B cell (primary cell): ENCODE data around the gene ATP10A. TPM values are rescaled to one million over a fixed set of nuclear protein-coding genes. Genes with fewer than 3 reads are reported as not detected.

Experiments used
- ATAC-seq: fragments of 200-7000 bp; cut with Tn5 transposase; one replicate; pipeline ENCODE4 v1.10.0; 2021; ENCODE audit warnings: low read depth, mild to moderate bottlenecking, moderate number of reproducible peaks, moderate library complexity
- CTCF ChIA-PET: fragments of 350-600 bp; sonication (Branson Sonifier 250); formaldehyde crosslinking; loops from one replicate; lab custom pipeline; 2021; ENCODE audit warnings: antibody characterized with exemption, inconsistent platforms; lab: Charles Lee
- POLR2A ChIA-PET: fragments of 350-600 bp; sonication (Branson Sonifier 250); formaldehyde crosslinking; loops from one replicate; lab custom pipeline; 2021; ENCODE audit warnings: antibody characterized with exemption; lab: Charles Lee
- DNase-seq: peaks from one replicate; pipeline ENCODE4 v3.0.0; 2013
- H2AFZ ChIP-seq: 2 replicates; pipeline ENCODE4 v1.6.1; 2012; ENCODE audit warnings: mild to moderate bottlenecking, low read depth, low read length; ENCODE audit not compliant: insufficient read depth, poor library complexity, severe bottlenecking
- H3K27ac ChIP-seq, 2 donors: 1 replicate in 1 of 2; 2 replicates in 1 of 2; pipeline ENCODE4 v1.5.1; 2012 to 2013; ENCODE audit warnings: low read length in 2 of 2, mild to moderate bottlenecking in 2 of 2, moderate library complexity in 1 of 2
- H3K27me3 ChIP-seq, 4 experiments: fragments of 200-600 bp in 1 of 4; sonication (generic) in 1 of 4; replicated peaks in 1 of 4; 1 replicate in 2 of 4; 2 replicates in 2 of 4; pipeline versions ENCODE4 v1.6.1 to v1.7.0; 2013 to 2016; ENCODE audit warnings: low read length in 3 of 4, mild to moderate bottlenecking in 2 of 4, mixed read lengths in 1 of 4, moderate library complexity in 1 of 4; ENCODE audit not compliant: insufficient read depth in 4 of 4, control insufficient read depth in 3 of 4; ENCODE audit errors: control extremely low read depth in 1 of 4
- H3K36me3 ChIP-seq, 2 experiments: replicated peaks in 1 of 2; 1 replicate in 1 of 2; 2 replicates in 1 of 2; pipeline versions ENCODE4 v1.6.1 to v1.7.1; 2013; ENCODE audit warnings: low read length in 1 of 2; ENCODE audit not compliant: insufficient read depth in 2 of 2, control insufficient read depth in 1 of 2; ENCODE audit errors: control extremely low read depth in 1 of 2, extremely low read depth in 1 of 2
- H3K4me1 ChIP-seq, 2 donors: fragments of 200-600 bp in 1 of 2; sonication (generic) in 1 of 2; 1 replicate in 1 of 2; 2 replicates in 1 of 2; pipeline versions ENCODE4 v1.5.1 to v1.6.1; 2013 to 2017; ENCODE audit warnings: low read length in 2 of 2; ENCODE audit not compliant: control insufficient read depth in 2 of 2, insufficient read depth in 2 of 2
- H3K4me2 ChIP-seq: replicated peaks from 2 replicates; pipeline ENCODE3; 2012; ENCODE audit warnings: mild to moderate bottlenecking, low read depth, low read length; ENCODE audit not compliant: poor library complexity, severe bottlenecking
- H3K4me3 ChIP-seq, 5 experiments: fragments of 200-600 bp in 1 of 5; sonication (generic) in 1 of 5; 1 replicate in 3 of 5; 2 replicates in 2 of 5; pipeline versions ENCODE4 v1.5.1 to v1.7.0; 2011 to 2016; ENCODE audit warnings: low read length in 4 of 5, mild to moderate bottlenecking in 4 of 5, low read depth in 2 of 5, control low read depth in 1 of 5, moderate library complexity in 1 of 5; ENCODE audit not compliant: insufficient read depth in 1 of 5; ENCODE audit errors: control extremely low read depth in 1 of 5, extremely low read depth in 1 of 5
- H3K79me2 ChIP-seq: fragments of 200-600 bp; sonication (generic); one replicate; pipeline ENCODE4 v1.6.0; 2016; ENCODE audit warnings: low read length; ENCODE audit not compliant: control insufficient read depth, insufficient read depth
- H3K9ac ChIP-seq: fragments of 200-600 bp; sonication (generic); 2 replicates; pipeline ENCODE4 v1.6.1; 2017; ENCODE audit warnings: mild to moderate bottlenecking, low read length, moderate library complexity
- H3K9me3 ChIP-seq, 3 donors: one replicate each; pipeline versions ENCODE4 v1.6.1 to v1.7.1; 2013; ENCODE audit warnings: low read length in 2 of 3; ENCODE audit not compliant: control insufficient read depth in 2 of 3, insufficient read depth in 1 of 3; ENCODE audit errors: control extremely low read depth in 1 of 3
- H4K20me1 ChIP-seq: 2 replicates; pipeline ENCODE4 v1.6.0; 2012; ENCODE audit warnings: mild to moderate bottlenecking, low read length; ENCODE audit not compliant: insufficient read depth, control insufficient read depth, poor library complexity, severe bottlenecking
- H3K27ac Mint-ChIP-seq: one replicate; pipeline ENCODE4 v1.8.0; 2021; ENCODE audit warnings: mixed read lengths
- H3K27me3 Mint-ChIP-seq: one replicate; pipeline ENCODE4 v1.8.0; 2021; ENCODE audit warnings: mixed read lengths
- H3K4me1 Mint-ChIP-seq: one replicate; pipeline ENCODE4 v1.8.0; 2021; ENCODE audit warnings: mixed read lengths
- H3K4me3 Mint-ChIP-seq: one replicate; pipeline ENCODE4 v1.8.0; 2021; ENCODE audit warnings: mixed read lengths
- H3K9me3 Mint-ChIP-seq: one replicate; pipeline ENCODE4 v1.8.0; 2022; ENCODE audit warnings: mixed read lengths; ENCODE audit not compliant: insufficient read depth
- CTCF ChIP-seq: fragments of 200-600 bp; IDR thresholded peaks from one replicate; pipeline ENCODE4 v1.8.0; 2022; ENCODE audit warnings: antibody characterized with exemption, mild to moderate bottlenecking
- EZH2 ChIP-seq: IDR thresholded peaks from 2 replicates; pipeline ENCODE4 v1.6.1; 2012; ENCODE audit warnings: borderline replicate concordance, low read depth, mild to moderate bottlenecking, moderate library complexity, low read length; ENCODE audit not compliant: insufficient read depth, poor library complexity, severe bottlenecking
- WGBS: methylation state at CpG from one replicate; pipeline ENCODE4 v1.1.5; 2013; ENCODE audit warnings: missing lambda C conversion rate; ENCODE audit not compliant: insufficient coverage; 5-methylcytosine and 5-hydroxymethylcytosine counted together
- intact Hi-C: fragments of 100-400 bp; cut with micrococcal nuclease; formaldehyde crosslinking; loops from one replicate; pipeline ENCODE4 v1.10.0; 2022
- polyA plus RNA-seq: library from polyadenylated mRNA; depleted of rRNA; stranded (reverse); fragments of >200 nt; gene quantifications from 2 replicates; pipeline ENCODE4 v1.2.3, GENCODE V29; 2012
- total RNA-seq, 2 donors: library from RNA; stranded (reverse); fragments of 120-200 nt in 1 of 2; gene quantifications; 1 replicate in 1 of 2; 2 replicates in 1 of 2; pipeline versions ENCODE4 v1.2.3 to v1.2.4, GENCODE V29; 2013 to 2022

ATP10A gene
- total and polyA plus RNA-seq, 2 donors (not counting 1 experiment from before 2014, with no cell fraction given) = 0.21 to 0.22 TPM

GRCh38 chr15:25719101-25719985 lies 143.8 kb downstream of the ATP10A start:
- Histone ChIP-seq H3K4me1 (peaks cover 9 to 10% of the 10 kb centered on the region in 2 donors), H3K9me3 (peaks cover 0 to 3% (median 0%) of the 10 kb centered on the region in 3 donors), H3K36me3 (no peaks in the 10 kb centered on the region), H3K4me2 (no peak overlapping the region), H4K20me1 (no peaks in the 10 kb centered on the region), H3K27me3 (peaks cover 0 to 16% (median 0%) of the 10 kb centered on the region in 4 experiments), H3K9ac (no peak overlapping the region), H3K79me2 (no peaks in the 10 kb centered on the region), H3K27ac (no peak overlapping the region), H3K4me3 (no peak overlapping the region), H2AFZ (no peak overlapping the region)
- POLR2A ChIA-PET = no interaction called here
- intact Hi-C loops = no loop called here
- H3K27me3 Mint-ChIP-seq = peaks cover 13% of the 10 kb centered on the region
- peaks cover 10% of the 10 kb centered on the region for H3K4me1 Mint-ChIP-seq
- WGBS = 91% methylated on average over 13 of the region's 18 CpGs
- no peak for DNase-seq
- CTCF ChIA-PET = interaction anchor here (0.8 to 1.1 kb wide), 2 partner anchors 9 kb away, joined by 3 read pairs; no protein-coding TSS in a partner anchor
- ATAC-seq = no peak
- H3K27ac Mint-ChIP-seq = no peak overlapping the region
- no peaks in the 10 kb centered on the region for H3K9me3 Mint-ChIP-seq
- no peak overlapping the region for H3K4me3 Mint-ChIP-seq
- TF ChIP-seq EZH2 = no peak
- no peak for TF ChIP-seq CTCF

GRCh38 chr15:25718597-25718996 lies 144.5 kb downstream of the ATP10A start:
- Histone ChIP-seq H3K4me2 (no peak overlapping the region), H3K4me1 (peaks cover 9 to 10% of the 10 kb centered on the region in 2 donors), H3K9me3 (peaks cover 0 to 3% (median 0%) of the 10 kb centered on the region in 3 donors), H3K27ac (no peak overlapping the region), H3K4me3 (no peak overlapping the region), H3K79me2 (no peaks in the 10 kb centered on the region), H2AFZ (no peak overlapping the region), H3K36me3 (no peaks in the 10 kb centered on the region), H4K20me1 (no peaks in the 10 kb centered on the region), H3K9ac (no peak overlapping the region), H3K27me3 (peaks cover 0 to 16% (median 0%) of the 10 kb centered on the region in 4 experiments)
- ChIA-PET POLR2A (no interaction called here), CTCF (interaction anchor here (0.8 kb wide), 1 partner anchor 9 kb away, joined by 3 read pairs; no protein-coding TSS in a partner anchor)
- no peak overlapping the region for H3K4me3 Mint-ChIP-seq
- no peak for TF ChIP-seq CTCF
- TF ChIP-seq EZH2 = no peak
- ATAC-seq (no peak), DNase-seq (no peak)
- H3K9me3 Mint-ChIP-seq = no peaks in the 10 kb centered on the region
- H3K27ac Mint-ChIP-seq = no peak overlapping the region
- H3K27me3 Mint-ChIP-seq = peaks cover 13% of the 10 kb centered on the region
- H3K4me1 Mint-ChIP-seq = peaks cover 10% of the 10 kb centered on the region
- intact Hi-C loops = no loop called here
- WGBS = 95% methylated on average over 8 of the region's 8 CpGs
